Activated T-cell treated with anti-CD3 and anti-CD28 coated beads, Interleukin-2, amount 50 U/mL, for 72 hours (primary cell): ENCODE data around the gene PCGF1. TPM values are rescaled to one million over a fixed set of nuclear protein-coding genes. Genes with fewer than 3 reads are reported as not detected.

Experiments
- ATAC-seq, 2 donors: fragments of 150-1000 bp; cut with Tn5 transposase; replicated peaks in 1 of 2; 2 replicates each; pipeline ENCODE4 v1.10.0; 2021; ENCODE audit warnings: moderate library complexity in 2 of 2, mild to moderate bottlenecking in 1 of 2
- DNase-seq, 2 donors: peaks; one replicate each; pipeline ENCODE4 v3.0.0; 2021 to 2022; ENCODE audit warnings: mixed read lengths in 1 of 2
- H3K27ac Mint-ChIP-seq: one replicate; pipeline ENCODE4 v1.8.0; 2022; ENCODE audit warnings: mild to moderate bottlenecking, moderate library complexity, mixed read lengths
- H3K27me3 Mint-ChIP-seq: one replicate; pipeline ENCODE4 v1.8.0; 2022; ENCODE audit warnings: low read depth, mixed read lengths
- H3K36me3 Mint-ChIP-seq, 2 donors: one replicate each; pipeline ENCODE4 v1.8.0; 2022; ENCODE audit warnings: mixed read lengths in 2 of 2, mild to moderate bottlenecking in 1 of 2; ENCODE audit not compliant: insufficient read depth in 2 of 2
- H3K4me1 Mint-ChIP-seq: one replicate; pipeline ENCODE4 v1.8.0; 2022; ENCODE audit warnings: low read depth, mixed read lengths
- H3K4me3 Mint-ChIP-seq, 2 donors: one replicate each; pipeline ENCODE4 v1.8.0; 2022; ENCODE audit warnings: mild to moderate bottlenecking in 2 of 2, mixed read lengths in 2 of 2, moderate library complexity in 2 of 2
- H3K9me3 Mint-ChIP-seq, 2 donors: one replicate each; pipeline ENCODE4 v1.8.0; 2022; ENCODE audit warnings: mixed read lengths in 2 of 2
- total RNA-seq, 2 donors: library from RNA; stranded (reverse); gene quantifications; one replicate each; pipeline ENCODE4 v1.2.3, GENCODE V29; 2022

PCGF1 gene
- total RNA-seq, 2 donors from 2014 or later: 46.9 to 63.1 TPM

GRCh38 chr2:74505448-74506246 lies 1.8 kb downstream of the PCGF1 start:
- Mint-ChIP-seq H3K36me3 (peaks cover 6 to 15% of the 10 kb centered on the region in 2 donors), H3K4me1 (peaks cover 66% of the 10 kb centered on the region), H3K4me3 (peak overlapping the region in 1 of 2 donors; percentile 17), H3K27me3 (peaks cover 45% of the 10 kb centered on the region), H3K27ac (no peak overlapping the region), H3K9me3 (no peaks in the 10 kb centered on the region)
- ATAC-seq (no peak), DNase-seq (no peak)

GRCh38 chr2:74504591-74504990 lies 2.9 kb downstream of the PCGF1 start:
- H3K27ac Mint-ChIP-seq: peak overlapping the region; percentile 8
- H3K27me3 Mint-ChIP-seq: peaks cover 51% of the 10 kb centered on the region
- H3K36me3 Mint-ChIP-seq: peaks cover 6 to 15% of the 10 kb centered on the region in 2 donors
- no peak for ATAC-seq
- H3K4me3 Mint-ChIP-seq: peak overlapping the region; percentile 83 to 84
- H3K9me3 Mint-ChIP-seq: no peaks in the 10 kb centered on the region
- DNase-seq: no peak
- H3K4me1 Mint-ChIP-seq: peaks cover 62% of the 10 kb centered on the region

- Mint-ChIP-seq H3K4me3 (peak overlapping the region; percentile 83 to 84), H3K36me3 (peaks cover 6 to 15% of the 10 kb centered on the region in 2 donors), H3K9me3 (no peaks in the 10 kb centered on the region), H3K27ac (no peak overlapping the region), H3K4me1 (peaks cover 63% of the 10 kb centered on the region), H3K27me3 (peaks cover 54% of the 10 kb centered on the region)
- DNase-seq (no peak), ATAC-seq (no peak)
These were observed 3.7 kb downstream of the PCGF1 start for GRCh38 chr2:74503506-74504475.

- Mint-ChIP-seq H3K27me3 (peaks cover 63% of the 10 kb centered on the region), H3K4me3 (peak overlapping the region; percentile 83 to 84), H3K27ac (no peak overlapping the region), H3K4me1 (peaks cover 63% of the 10 kb centered on the region), H3K36me3 (peaks cover 6 to 18% of the 10 kb centered on the region in 2 donors), H3K9me3 (no peaks in the 10 kb centered on the region)
- peak; percentile 51 to 57 for ATAC-seq
- peak; percentile 77 for DNase-seq
These were observed 4.6 kb downstream of the PCGF1 start for GRCh38 chr2:74502720-74503505.

- no peak for ATAC-seq
- Mint-ChIP-seq H3K4me1 (peaks cover 69% of the 10 kb centered on the region), H3K36me3 (peaks cover 6 to 18% of the 10 kb centered on the region in 2 donors), H3K9me3 (no peaks in the 10 kb centered on the region), H3K4me3 (peak overlapping the region; percentile 83 to 84), H3K27ac (no peak overlapping the region), H3K27me3 (peaks cover 70% of the 10 kb centered on the region)
- no peak for DNase-seq
These were observed 5.3 kb downstream of the PCGF1 start for GRCh38 chr2:74502147-74502719.

- ATAC-seq (no peak), DNase-seq (no peak)
- Mint-ChIP-seq H3K4me3 (peak overlapping the region; percentile 83 to 84), H3K27ac (no peak overlapping the region), H3K9me3 (no peaks in the 10 kb centered on the region), H3K36me3 (peaks cover 4 to 16% of the 10 kb centered on the region in 2 donors), H3K4me1 (peaks cover 62% of the 10 kb centered on the region), H3K27me3 (peaks cover 70% of the 10 kb centered on the region)
These were observed 6.0 kb downstream of the PCGF1 start for GRCh38 chr2:74501335-74502071.

GRCh38 chr2:74500578-74500946 lies 6.9 kb downstream of the PCGF1 start:
- Mint-ChIP-seq H3K27ac (no peak overlapping the region), H3K36me3 (peaks cover 3 to 13% of the 10 kb centered on the region in 2 donors), H3K4me3 (no peak overlapping the region), H3K4me1 (peaks cover 54% of the 10 kb centered on the region), H3K27me3 (peaks cover 70% of the 10 kb centered on the region), H3K9me3 (no peaks in the 10 kb centered on the region)
- no peak for DNase-seq
- no peak for ATAC-seq

- H3K36me3 Mint-ChIP-seq: peaks cover 3 to 10% of the 10 kb centered on the region in 2 donors
- H3K4me3 Mint-ChIP-seq: peak overlapping the region in 1 of 2 donors; percentile 93
- no peak for ATAC-seq
- no peak for DNase-seq
- H3K27ac Mint-ChIP-seq: no peak overlapping the region
- H3K9me3 Mint-ChIP-seq: no peaks in the 10 kb centered on the region
- H3K27me3 Mint-ChIP-seq: peaks cover 70% of the 10 kb centered on the region
- H3K4me1 Mint-ChIP-seq: peaks cover 49% of the 10 kb centered on the region
These were observed 7.4 kb downstream of the PCGF1 start for GRCh38 chr2:74499940-74500577.

GRCh38 chr2:74499267-74499939 lies 8.1 kb downstream of the PCGF1 start, which contains the start of gene LBX2:
Gene LBX2, minus strand, starts transcription at chr2:74499603. Its CDS starts 66 bp downstream, at chr2:74499537.
- Mint-ChIP-seq H3K9me3 (no peaks in the 10 kb centered on the region), H3K27ac (peak within 1 kb of the TSS; percentile 56), H3K36me3 (peaks cover 0 to 5% of the 10 kb centered on the region in 2 donors), H3K27me3 (peaks cover 64% of the 10 kb centered on the region), H3K4me1 (peaks cover 43% of the 10 kb centered on the region), H3K4me3 (peak within 1 kb of the TSS; percentile 83 to 93)
- ATAC-seq (peak; percentile 14 to 26), DNase-seq (peak; percentile 48 to 51)

- peak; percentile 54 to 55 for DNase-seq
- Mint-ChIP-seq H3K9me3 (no peaks in the 10 kb centered on the region), H3K4me3 (peak overlapping the region; percentile 83 to 93), H3K36me3 (peaks cover 0 to 3% of the 10 kb centered on the region in 2 donors), H3K27ac (peak overlapping the region; percentile 56), H3K27me3 (peaks cover 57% of the 10 kb centered on the region), H3K4me1 (peaks cover 36% of the 10 kb centered on the region)
- ATAC-seq: peak; percentile 72 to 74
These were observed 8.8 kb downstream of the PCGF1 start for GRCh38 chr2:74498500-74499266.
